ENCODE data around the gene COPE.

The COPE gene

GRCh38 chr19:18893587-18894253 is 25.5 kb downstream of the COPE start:
- DNase-seq: no peak

GRCh38 chr19:18889949-18890745 is 29.0 kb downstream of the COPE start:
- no peak for DNase-seq

GRCh38 chr19:18886972-18887371 is 32.2 kb downstream of the COPE start:
- DNase-seq: no peak

- no peak for DNase-seq
Measured at GRCh38 chr19:18883526-18884304, 35.5 kb downstream of the COPE start.

GRCh38 chr19:18881491-18881890 is 37.7 kb downstream of the COPE start:
- DNase-seq: no peak

- no peak for DNase-seq
Measured at GRCh38 chr19:18879579-18880373, 39.4 kb downstream of the COPE start.

GRCh38 chr19:18878858-18879578 is 40.2 kb downstream of the COPE start:
- no peak for DNase-seq

- DNase-seq: no peak
Measured at GRCh38 chr19:18878058-18878797, 41.0 kb downstream of the COPE start.

GRCh38 chr19:18876865-18877264 is 42.3 kb downstream of the COPE start:
- no peak for DNase-seq

- no peak for DNase-seq
Measured at GRCh38 chr19:18875726-18876125, 43.5 kb downstream of the COPE start.

GRCh38 chr19:18871543-18871942 is 47.6 kb downstream of the COPE start:
- DNase-seq: no peak

- DNase-seq: no peak
Measured at GRCh38 chr19:18870531-18871172, 48.5 kb downstream of the COPE start.

GRCh38 chr19:18869781-18870530 is 49.2 kb downstream of the COPE start:
- DNase-seq: no peak

GRCh38 chr19:18869023-18869618 is 50.1 kb downstream of the COPE start:
- no peak for DNase-seq

GRCh38 chr19:18868380-18869022 is 50.7 kb downstream of the COPE start:
- DNase-seq: no peak

- no peak for DNase-seq
Measured at GRCh38 chr19:18867751-18868150, 51.4 kb downstream of the COPE start.

GRCh38 chr19:18867199-18867598 is 52.0 kb downstream of the COPE start:
- no peak for DNase-seq

GRCh38 chr19:18866800-18867123 is 52.4 kb downstream of the COPE start:
- no peak for DNase-seq

Measured in GF-D8 (cell line).